Activated naive CD8-positive, alpha-beta T cell treated with anti-CD3 and anti-CD28 coated beads, Interleukin-2, amount 50 U/mL, for 16 hours (primary cell): ENCODE measurements around the gene GMCL1.
A peak's percentile ranks its signal among the peaks of the same experiment; 100 is the strongest.
"Not testable (repeated sequence)": the region's sequence is repeated elsewhere in the genome, so short reads cannot be mapped to it uniquely, and the experiment has no call there.

Source experiments
- DNase-seq: peaks from one replicate; pipeline ENCODE4 v3.0.0-alpha.2; 2020; ENCODE audit warnings: low read depth, low spot score

The GMCL1 gene, protein sequence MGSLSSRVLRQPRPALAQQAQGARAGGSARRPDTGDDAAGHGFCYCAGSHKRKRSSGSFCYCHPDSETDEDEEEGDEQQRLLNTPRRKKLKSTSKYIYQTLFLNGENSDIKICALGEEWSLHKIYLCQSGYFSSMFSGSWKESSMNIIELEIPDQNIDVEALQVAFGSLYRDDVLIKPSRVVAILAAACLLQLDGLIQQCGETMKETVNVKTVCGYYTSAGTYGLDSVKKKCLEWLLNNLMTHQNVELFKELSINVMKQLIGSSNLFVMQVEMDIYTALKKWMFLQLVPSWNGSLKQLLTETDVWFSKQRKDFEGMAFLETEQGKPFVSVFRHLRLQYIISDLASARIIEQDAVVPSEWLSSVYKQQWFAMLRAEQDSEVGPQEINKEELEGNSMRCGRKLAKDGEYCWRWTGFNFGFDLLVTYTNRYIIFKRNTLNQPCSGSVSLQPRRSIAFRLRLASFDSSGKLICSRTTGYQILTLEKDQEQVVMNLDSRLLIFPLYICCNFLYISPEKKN

DNA sequence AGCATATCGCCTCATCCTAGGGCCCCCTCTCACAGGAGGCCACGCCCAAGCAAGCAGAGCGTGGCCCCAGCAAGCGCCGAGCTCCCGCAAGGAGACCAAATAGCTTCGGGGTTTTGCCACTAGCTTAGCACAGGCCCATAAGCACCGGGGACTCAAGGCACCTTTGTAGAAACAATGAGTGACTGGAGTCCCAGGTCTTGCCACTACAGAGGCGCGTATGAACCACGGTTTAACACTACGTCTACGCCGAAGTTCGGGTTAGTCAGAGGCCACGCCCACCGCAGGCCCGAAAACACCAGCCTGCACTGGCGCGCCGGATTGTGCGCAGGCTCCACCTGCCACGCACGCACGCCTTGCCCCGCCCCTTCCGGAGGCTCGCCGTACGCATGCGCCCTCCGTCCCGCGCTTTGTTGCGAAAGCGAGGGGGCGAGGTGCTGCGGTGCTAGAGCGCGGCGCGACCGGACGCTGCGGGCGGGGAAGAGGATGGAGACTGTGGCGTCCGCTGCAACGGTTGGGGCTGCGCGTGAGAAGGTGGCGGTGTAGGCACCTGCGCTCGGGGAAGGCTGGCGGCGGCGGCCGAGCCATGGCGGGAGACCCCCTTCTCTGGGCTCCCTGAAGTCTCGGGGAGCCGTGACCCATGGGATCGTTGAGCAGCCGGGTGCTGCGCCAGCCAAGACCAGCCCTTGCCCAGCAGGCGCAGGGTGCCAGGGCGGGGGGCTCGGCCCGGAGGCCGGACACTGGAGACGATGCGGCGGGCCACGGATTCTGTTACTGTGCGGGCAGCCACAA lies at the start of gene GMCL1:
TSS of gene GMCL1 (plus strand) at position 405 of the 789 bp plus-strand sequence. CDS start at position 638, 233 bp downstream.
- peak; percentile 96 for DNase-seq

DNA sequence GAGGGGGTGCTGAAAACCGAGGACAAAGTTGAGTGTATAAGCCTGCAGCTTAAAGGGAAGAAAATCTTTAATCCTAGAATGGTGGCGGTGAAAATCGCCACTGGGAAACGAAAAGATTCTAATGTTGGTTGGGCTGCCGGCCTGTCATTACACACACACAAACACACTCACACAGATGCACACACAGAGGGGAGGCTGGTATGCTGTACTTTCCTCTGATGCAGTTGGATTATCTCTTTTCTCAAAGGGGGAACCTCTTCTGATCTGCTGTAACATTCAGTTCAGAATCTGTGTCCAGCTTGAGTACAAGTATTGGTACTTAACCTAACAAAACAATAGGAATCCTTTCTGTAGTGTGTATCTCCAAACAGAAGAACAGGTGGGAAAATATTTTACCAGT lies 48.5 kb upstream of the GMCL1 start:
- DNase-seq = no peak

DNA sequence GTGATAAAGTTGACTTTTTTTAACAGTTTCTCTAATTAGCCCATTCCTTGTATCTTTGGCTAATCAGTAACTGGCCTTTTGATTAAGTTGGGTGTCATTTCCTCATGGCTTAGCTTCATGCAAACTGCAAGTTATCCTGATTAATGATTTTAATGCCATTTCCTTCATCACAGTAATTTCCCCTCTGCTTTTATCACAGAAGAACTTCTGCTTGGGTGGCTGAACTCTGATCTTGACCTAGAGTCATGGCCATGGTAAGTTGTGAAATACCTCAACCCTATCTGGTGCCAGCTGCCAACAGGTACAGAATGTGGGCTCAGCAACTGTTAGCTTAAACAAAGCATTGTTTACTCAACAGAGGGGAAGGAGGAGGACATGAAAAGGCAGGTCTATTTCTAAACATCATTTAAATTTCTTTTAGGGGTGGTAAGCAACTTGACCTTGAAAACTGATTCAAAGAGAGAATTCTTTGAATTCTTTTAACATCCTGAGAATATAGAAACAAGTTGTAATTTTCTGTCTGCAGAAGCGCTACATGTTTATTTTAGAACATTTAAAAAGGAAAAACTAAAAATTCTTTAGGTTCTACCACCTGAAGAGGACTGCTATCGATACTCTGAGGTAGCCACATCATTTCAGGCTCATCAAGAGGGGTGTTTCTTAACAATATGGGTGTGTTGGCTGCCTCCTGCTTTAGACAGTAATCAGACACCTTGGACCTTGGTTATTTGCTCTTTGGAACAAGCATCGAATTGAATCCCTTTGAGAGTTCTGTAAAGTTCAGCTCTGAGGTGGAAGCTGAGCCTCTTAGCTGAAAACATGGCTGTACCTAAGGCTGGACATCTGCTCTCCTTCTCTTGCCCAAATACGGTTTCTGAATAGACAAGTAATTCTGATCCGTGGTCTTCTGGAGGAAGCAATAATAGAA lies 47.9 kb upstream of the GMCL1 start:
- DNase-seq = no peak

GRCh38 chr2:69784228-69784627 lies 45.2 kb upstream of the GMCL1 start:
- no peak for DNase-seq

DNA sequence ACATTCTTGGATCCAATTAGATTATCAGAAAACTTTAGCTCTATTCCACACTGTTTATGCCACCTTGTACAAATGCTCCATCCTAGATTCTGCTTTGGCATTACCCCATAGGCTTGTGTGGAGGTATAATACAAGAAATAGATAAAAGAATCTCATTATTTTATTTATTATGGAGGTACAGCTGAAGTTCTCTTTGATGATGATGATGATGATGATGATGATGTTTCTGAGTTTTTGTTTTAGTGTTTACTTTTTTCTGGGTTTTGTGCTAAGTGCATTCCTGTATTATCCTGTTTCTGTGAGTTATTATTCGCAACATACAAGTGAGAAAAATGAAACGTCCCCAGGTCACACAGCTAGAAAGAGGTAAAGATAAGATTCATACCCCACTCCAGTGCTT lies 44.1 kb upstream of the GMCL1 start:
- DNase-seq = no peak

DNA sequence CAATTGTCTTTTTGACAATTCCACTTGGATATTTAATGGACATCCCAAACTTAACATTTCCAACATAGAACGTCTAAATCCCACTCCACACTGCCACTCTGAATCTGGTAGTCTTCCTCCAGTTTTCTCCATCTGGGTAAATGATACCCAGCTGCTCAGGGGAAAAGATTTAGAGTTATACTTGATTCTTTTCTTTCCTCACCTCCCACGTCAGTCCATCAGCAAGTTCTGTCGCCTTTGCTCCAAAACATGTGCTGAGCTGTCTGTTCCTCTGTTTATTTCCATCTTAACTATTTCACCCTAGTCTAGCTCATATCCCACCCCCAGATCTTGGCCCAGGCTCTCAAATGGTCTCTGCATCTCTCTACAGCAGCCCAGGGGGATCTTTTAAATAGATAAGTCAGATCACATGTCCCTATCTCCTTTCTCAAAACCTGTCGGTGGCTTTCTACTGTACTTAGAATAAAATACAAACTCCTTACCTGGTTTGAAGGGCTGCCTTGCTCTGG lies 43.4 kb upstream of the GMCL1 start:
- DNase-seq = no peak

GRCh38 chr2:69789175-69789721 lies 40.2 kb upstream of the GMCL1 start:
- DNase-seq = no peak

GRCh38 chr2:69789772-69790600 lies 39.5 kb upstream of the GMCL1 start:
- no peak for DNase-seq

- no peak for DNase-seq
Measured at GRCh38 chr2:69790601-69790959, 38.9 kb upstream of the GMCL1 start.

DNA sequence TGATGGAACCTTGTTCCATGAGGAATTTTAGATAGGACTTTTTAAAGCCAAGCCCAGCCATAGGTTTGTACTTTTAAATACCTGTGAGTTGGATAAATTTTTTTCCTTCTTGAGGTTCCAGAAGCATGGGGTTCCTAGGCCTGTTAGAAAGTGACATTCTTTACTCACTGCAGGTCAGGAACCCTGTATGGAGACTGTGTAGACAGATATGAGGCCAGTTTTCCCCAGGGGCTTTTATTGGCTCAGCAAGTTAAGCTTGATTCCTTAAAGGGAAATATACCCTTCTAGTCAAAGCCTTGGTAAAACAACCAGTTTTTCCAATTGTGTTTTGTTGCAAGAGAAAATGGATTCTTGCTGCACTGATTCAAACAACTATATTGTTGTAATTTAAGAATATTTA lies 38.4 kb upstream of the GMCL1 start:
- DNase-seq = no peak

GRCh38 chr2:69796174-69796573 lies 33.3 kb upstream of the GMCL1 start:
- DNase-seq = no peak

DNA sequence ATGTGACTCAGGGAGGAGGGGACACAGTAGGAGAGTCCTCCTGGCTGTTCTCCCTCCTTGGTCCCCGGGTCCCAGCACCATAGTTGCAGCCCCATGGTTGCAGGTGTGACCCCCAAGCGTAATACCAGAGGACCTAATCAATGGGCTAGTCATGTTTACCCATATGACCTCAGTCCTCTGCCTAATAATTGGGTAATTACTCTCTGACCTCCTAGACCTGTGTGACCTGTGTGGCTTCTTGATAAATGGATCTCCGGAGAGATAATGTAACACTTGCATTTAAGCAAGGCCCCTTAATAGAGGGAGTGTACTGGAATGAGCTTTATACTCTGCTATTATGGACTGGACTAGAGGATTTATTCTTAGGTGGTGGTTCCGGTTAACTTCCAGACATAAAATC lies 32.2 kb upstream of the GMCL1 start:
- DNase-seq = no peak

GRCh38 chr2:69797836-69798289 lies 31.6 kb upstream of the GMCL1 start:
- no peak for DNase-seq

DNA sequence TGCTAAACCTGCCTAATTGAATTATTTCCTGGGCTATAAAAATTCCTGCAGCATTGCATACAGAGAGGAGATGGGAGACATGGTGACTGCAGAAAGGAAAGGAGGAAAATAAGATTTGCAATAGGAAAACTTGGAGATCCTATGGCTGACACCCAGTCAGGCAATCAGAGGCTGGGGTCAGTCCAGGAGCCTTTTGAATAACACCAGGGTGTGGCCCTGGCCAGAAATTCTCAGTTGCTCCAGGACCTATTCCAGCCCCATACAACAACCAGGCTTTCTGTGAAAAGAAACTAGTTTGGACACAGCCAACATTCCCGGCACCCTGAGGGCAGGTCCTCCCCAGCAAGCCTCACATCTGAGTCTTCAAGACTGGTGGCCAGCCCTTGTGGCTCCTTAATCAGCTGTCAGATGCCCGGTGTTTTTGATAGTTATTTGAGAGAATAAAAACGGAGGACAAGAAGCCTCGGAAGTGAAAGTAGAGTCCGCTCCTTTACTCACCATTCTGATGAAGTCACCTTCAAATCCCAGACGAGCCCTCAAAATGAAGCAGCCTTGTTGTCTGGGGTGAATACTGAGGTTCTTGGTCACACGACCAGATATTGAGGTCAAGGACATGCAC lies 31.1 kb upstream of the GMCL1 start:
- no peak for DNase-seq

- no peak for DNase-seq
Measured at GRCh38 chr2:69798909-69799526, 30.4 kb upstream of the GMCL1 start.

DNA sequence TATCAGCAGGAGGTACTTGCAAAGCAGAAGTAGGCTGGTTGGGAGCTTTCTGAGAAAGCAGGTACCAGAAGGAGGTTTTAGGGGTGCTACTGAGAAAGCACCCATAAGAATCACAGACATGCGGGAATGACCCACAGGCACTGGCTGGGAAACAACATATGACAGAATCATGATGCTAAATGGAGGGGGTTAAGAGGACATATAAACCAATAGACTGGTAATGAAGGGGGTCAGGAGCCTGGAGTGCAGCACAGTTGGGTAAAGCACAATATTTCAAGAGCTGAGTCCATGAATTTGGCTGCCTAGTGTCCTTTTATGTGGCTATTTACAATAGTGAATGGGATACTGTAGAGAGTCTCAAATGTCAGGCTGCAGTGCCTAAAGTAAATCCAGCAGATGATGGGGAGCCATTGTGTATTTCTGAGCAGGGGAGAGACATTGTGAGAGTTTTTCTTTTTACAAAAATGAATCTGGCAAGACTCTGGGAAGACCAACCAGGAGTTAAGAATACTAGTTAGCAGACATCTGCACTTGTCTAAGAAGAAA lies 27.6 kb upstream of the GMCL1 start:
- no peak for DNase-seq

DNA sequence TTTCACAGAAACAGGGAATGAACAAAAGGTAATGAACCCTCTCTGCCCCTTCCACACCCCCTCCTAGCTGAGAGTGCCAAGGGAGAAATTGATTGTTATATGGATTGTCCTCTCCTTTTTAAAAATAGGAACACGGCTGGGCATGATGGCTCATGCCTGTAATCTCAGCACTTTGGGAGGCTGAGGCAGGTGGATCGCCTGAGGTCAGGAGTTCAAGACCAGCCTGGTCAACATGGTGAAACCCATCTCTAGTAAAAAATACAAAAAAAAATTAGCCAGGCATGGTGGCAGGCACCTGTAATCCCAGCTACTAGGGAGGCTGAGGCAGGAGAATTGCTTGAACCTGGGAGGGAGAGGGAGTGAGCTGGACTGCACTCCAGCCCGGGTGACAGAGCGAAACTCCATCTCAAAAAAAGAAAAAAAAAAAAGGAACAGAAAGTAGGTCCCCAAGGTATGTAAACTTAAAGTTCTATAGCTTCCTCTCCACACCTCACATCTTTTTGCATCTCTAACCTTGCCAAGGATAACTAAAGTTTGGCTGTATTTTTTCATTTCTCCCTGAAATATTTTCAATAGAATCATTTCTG lies 26.6 kb upstream of the GMCL1 start:
- DNase-seq = not testable (repeated sequence)

DNA sequence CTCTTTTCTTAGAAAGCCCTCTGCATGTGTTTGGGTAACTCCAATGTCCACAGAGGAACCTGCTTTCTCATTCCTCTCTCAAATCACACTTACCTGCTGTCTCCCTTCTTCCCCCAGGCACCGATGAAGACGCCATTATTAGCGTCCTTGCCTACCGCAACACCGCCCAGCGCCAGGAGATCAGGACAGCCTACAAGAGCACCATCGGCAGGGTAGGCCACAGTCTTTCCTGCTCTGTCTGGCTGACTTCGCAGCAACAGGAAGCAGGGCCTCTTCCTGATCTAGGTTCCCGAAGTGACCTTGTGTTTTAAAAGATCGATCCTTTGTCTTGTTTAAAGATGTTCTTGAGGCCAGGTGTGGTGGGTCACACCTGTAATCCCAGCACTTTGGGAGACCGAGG lies 25.0 kb upstream of the GMCL1 start:
- DNase-seq = no peak

GRCh38 chr2:69805887-69806286 lies 23.6 kb upstream of the GMCL1 start:
- DNase-seq = no peak
